ENCODE data around the gene CUX1. TPM values are rescaled to one million over a fixed set of nuclear protein-coding genes. Genes with fewer than 3 reads are reported as not detected.

CUX1 gene
- total and polyA plus RNA-seq, 4 donors, result 40.5 to 138 (median 69.1) TPM

DNA sequence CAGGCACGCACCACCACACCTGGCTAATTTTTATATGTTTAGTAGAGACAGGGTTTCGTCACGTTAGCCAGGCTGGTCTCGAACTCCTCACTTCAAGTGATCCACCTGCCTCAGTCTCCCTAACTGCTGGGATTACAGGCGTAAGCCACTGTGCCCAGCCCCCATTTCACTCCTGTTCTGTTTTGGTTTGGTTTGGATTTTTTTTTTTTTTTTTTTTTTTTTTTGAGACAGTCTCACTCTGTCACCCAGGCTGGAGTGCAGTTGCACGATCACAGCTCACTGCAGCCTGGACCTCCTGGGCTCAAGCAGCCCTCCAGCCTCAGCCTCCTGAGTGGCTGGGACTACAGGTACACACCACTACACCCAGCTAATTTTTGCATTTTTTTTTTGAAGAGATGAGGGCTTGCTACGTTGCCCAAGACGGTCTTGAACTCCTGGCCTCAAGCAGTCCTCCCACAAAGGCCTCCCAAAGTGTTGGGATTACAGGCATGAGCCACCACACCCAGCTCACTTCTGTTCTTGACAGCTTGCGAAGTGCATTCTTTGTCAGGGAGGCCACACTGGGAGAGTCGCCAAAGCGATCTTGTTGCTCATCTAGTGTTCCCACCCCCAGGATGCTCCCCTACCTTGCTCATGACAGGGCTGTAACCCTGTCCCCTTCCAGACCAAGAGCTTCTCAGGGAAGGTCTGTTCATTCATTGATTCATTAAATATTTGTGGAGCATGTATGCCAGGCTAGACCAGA is 229.1 kb downstream of the CUX1 start:
- Histone ChIP-seq H3K27ac (ENCODE audit: low read depth in 1 of 2, low read length in 1 of 2) (no peak overlapping the region), H3K27me3 (ENCODE audit: control insufficient read depth in 3 of 3, insufficient read depth in 3 of 3, low read length in 2 of 3) (no peaks in the 10 kb centered on the region), H3K4me3 (no peak overlapping the region), H3K9ac (ENCODE audit: insufficient read depth in 1 of 2, low read length in 2 of 2) (no peak overlapping the region), H3K4me1 (ENCODE audit: control insufficient read depth in 5 of 5, insufficient read depth in 5 of 5, low read length in 5 of 5) (peaks cover 7 to 26% (median 13%) of the 10 kb centered on the region in 5 donors), H3K36me3 (ENCODE audit: control insufficient read depth in 4 of 4, insufficient read depth in 4 of 4, low read length in 4 of 4) (peaks cover 0 to 3% (median 0%) of the 10 kb centered on the region in 4 donors), H3K9me3 (ENCODE audit: control insufficient read depth in 4 of 4, insufficient read depth in 3 of 4, low read length in 3 of 4) (no peaks in the 10 kb centered on the region)
- no peak for DNase-seq
- ATAC-seq (ENCODE audit: insufficient read depth, low FRiP score), result no peak
- 88 to 90% methylated on average over 11 of the region's 11 CpGs for WGBS, 2 donors
- TF ChIP-seq, protein P1, sequence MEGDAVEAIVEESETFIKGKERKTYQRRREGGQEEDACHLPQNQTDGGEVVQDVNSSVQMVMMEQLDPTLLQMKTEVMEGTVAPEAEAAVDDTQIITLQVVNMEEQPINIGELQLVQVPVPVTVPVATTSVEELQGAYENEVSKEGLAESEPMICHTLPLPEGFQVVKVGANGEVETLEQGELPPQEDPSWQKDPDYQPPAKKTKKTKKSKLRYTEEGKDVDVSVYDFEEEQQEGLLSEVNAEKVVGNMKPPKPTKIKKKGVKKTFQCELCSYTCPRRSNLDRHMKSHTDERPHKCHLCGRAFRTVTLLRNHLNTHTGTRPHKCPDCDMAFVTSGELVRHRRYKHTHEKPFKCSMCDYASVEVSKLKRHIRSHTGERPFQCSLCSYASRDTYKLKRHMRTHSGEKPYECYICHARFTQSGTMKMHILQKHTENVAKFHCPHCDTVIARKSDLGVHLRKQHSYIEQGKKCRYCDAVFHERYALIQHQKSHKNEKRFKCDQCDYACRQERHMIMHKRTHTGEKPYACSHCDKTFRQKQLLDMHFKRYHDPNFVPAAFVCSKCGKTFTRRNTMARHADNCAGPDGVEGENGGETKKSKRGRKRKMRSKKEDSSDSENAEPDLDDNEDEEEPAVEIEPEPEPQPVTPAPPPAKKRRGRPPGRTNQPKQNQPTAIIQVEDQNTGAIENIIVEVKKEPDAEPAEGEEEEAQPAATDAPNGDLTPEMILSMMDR (IDR thresholded peaks at IDR 0.05; ENCODE audit: control extremely low read depth, extremely low read depth), result no peak

DNA sequence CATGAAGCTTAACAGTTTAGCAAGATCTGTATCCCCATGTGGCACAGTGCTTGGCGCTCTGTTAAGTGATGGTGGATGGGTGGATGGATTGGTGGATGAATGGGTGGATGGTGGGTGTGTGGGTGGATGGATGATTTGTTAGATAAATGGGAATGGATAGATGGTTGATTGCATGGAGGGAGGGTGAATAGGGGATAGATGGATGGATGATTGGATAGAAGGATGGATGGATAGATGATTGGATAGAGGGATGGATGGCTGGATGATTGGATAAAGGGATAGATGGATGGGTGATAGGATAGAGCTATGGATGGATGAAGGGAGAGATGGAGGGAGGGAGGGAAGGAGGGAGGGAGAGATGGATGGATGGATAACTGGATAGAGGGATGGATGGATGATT is 229.7 kb downstream of the CUX1 start:
- Histone ChIP-seq H3K4me3 (no peak overlapping the region), H3K9me3 (ENCODE audit: control insufficient read depth in 4 of 4, insufficient read depth in 3 of 4, low read length in 3 of 4) (no peaks in the 10 kb centered on the region), H3K9ac (ENCODE audit: insufficient read depth in 1 of 2, low read length in 2 of 2) (no peak overlapping the region), H3K4me1 (ENCODE audit: control insufficient read depth in 5 of 5, insufficient read depth in 5 of 5, low read length in 5 of 5) (peaks cover 2 to 26% (median 13%) of the 10 kb centered on the region in 5 donors), H3K36me3 (ENCODE audit: control insufficient read depth in 4 of 4, insufficient read depth in 4 of 4, low read length in 4 of 4) (no peaks in the 10 kb centered on the region), H3K27ac (ENCODE audit: low read depth in 1 of 2, low read length in 1 of 2) (no peak overlapping the region), H3K27me3 (ENCODE audit: control insufficient read depth in 3 of 3, insufficient read depth in 3 of 3, low read length in 2 of 3) (no peaks in the 10 kb centered on the region)
- TF ChIP-seq, protein P1 (IDR thresholded peaks at IDR 0.05; ENCODE audit: control extremely low read depth, extremely low read depth), result no peak
- DNase-seq, result no peak
- 100% methylated on average over 1 of the region's 1 CpG for WGBS, 2 donors
- ATAC-seq (ENCODE audit: insufficient read depth, low FRiP score), result no peak

DNA sequence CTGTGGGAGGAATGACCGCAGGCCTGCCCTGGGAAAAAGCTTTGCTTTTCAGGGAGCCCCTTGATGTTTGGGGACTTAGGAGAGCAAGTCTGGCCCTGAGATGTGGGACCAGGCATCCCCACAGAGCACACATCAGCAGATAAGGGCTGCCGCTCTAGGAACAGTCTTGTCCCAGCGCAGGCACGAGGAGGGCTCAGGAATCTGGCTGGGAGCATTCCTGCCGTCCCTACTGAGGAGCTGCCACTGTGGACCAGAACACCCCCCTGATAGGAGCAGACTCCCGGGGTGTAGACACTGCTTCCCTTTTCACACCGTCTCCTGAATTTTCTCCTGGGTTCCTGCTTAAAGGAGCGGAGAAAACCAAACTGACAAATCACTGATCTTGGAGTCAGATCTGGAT is 232.3 kb downstream of the CUX1 start:
- Histone ChIP-seq H3K4me1 (ENCODE audit: control insufficient read depth in 5 of 5, insufficient read depth in 5 of 5, low read length in 5 of 5) (peaks cover 0 to 20% (median 11%) of the 10 kb centered on the region in 5 donors), H3K27ac (ENCODE audit: low read depth in 1 of 2, low read length in 1 of 2) (no peak overlapping the region), H3K9me3 (ENCODE audit: control insufficient read depth in 4 of 4, insufficient read depth in 3 of 4, low read length in 3 of 4) (no peaks in the 10 kb centered on the region), H3K4me3 (no peak overlapping the region), H3K9ac (ENCODE audit: insufficient read depth in 1 of 2, low read length in 2 of 2) (no peak overlapping the region), H3K27me3 (ENCODE audit: control insufficient read depth in 3 of 3, insufficient read depth in 3 of 3, low read length in 2 of 3) (no peaks in the 10 kb centered on the region), H3K36me3 (ENCODE audit: control insufficient read depth in 4 of 4, insufficient read depth in 4 of 4, low read length in 4 of 4) (no peaks in the 10 kb centered on the region)
- TF ChIP-seq, protein P1 (IDR thresholded peaks at IDR 0.05; ENCODE audit: control extremely low read depth, extremely low read depth), result no peak
- ATAC-seq (ENCODE audit: insufficient read depth, low FRiP score), result no peak
- no peak for DNase-seq
- WGBS, 2 donors, result 93 to 95% methylated on average over 8 of the region's 8 CpGs
